A204.1 (cell line): Measurements from ENCODE around the gene FMOD.
A peak's percentile ranks its signal among the peaks of the same experiment; 100 is the strongest.
"Not testable (repeated sequence)": the region's sequence is repeated elsewhere in the genome, so short reads cannot be mapped to it uniquely, and the experiment has no call there.

Experiments
- FAIRE-seq: peaks from 2 replicates; lab custom pipeline; 2012; peaks lifted over from hg19 to GRCh38; lab: Jason Lieb, UNC

Gene FMOD

GRCh38 chr1:203326830-203327683 is 23.9 kb downstream of the FMOD start:
- peak; percentile 53 for FAIRE-seq

- FAIRE-seq: no peak
These were observed 25.4 kb downstream of the FMOD start for GRCh38 chr1:203325418-203326091.

- FAIRE-seq: no peak
These were observed 25.9 kb downstream of the FMOD start for GRCh38 chr1:203325026-203325417.

GRCh38 chr1:203324105-203325025 is 26.6 kb downstream of the FMOD start:
- no peak for FAIRE-seq

GRCh38 chr1:203323587-203323986 is 27.3 kb downstream of the FMOD start:
- FAIRE-seq: no peak

GRCh38 chr1:203322500-203323179 is 28.3 kb downstream of the FMOD start:
- FAIRE-seq: no peak

GRCh38 chr1:203321273-203322052 is 29.5 kb downstream of the FMOD start:
- no peak for FAIRE-seq

GRCh38 chr1:203320591-203321272 is 30.2 kb downstream of the FMOD start:
- FAIRE-seq: no peak

- no peak for FAIRE-seq
These were observed 32.7 kb downstream of the FMOD start for GRCh38 chr1:203318229-203318517.

GRCh38 chr1:203317429-203318228 is 33.3 kb downstream of the FMOD start:
- FAIRE-seq: no peak

- no peak for FAIRE-seq
These were observed 34.3 kb downstream of the FMOD start for GRCh38 chr1:203316626-203317093.

- FAIRE-seq: not testable (repeated sequence)
These were observed 36.7 kb downstream of the FMOD start for GRCh38 chr1:203314025-203314759.

GRCh38 chr1:203311368-203312301 is 39.3 kb downstream of the FMOD start:
- FAIRE-seq: no peak

- FAIRE-seq: no peak
These were observed 42.0 kb downstream of the FMOD start for GRCh38 chr1:203308923-203309331.

- FAIRE-seq: no peak
These were observed 42.5 kb downstream of the FMOD start for GRCh38 chr1:203308328-203308922.

- FAIRE-seq: no peak
These were observed 43.2 kb downstream of the FMOD start for GRCh38 chr1:203307641-203308126.

- FAIRE-seq: no peak
These were observed 43.9 kb downstream of the FMOD start for GRCh38 chr1:203306965-203307541.
